CD4-positive, alpha-beta T cell treated with Interleukin-6 for 4 hours (primary cell): ENCODE results near the gene PDE10A.
"Not testable (repeated sequence)": the region's sequence is repeated elsewhere in the genome, so short reads cannot be mapped to it uniquely, and the experiment has no call there.

Source experiments
- DNase-seq: peaks from one replicate; pipeline ENCODE4 v3.0.0-alpha.2; 2020; ENCODE audit warnings: mixed read lengths

The PDE10A gene

DNA sequence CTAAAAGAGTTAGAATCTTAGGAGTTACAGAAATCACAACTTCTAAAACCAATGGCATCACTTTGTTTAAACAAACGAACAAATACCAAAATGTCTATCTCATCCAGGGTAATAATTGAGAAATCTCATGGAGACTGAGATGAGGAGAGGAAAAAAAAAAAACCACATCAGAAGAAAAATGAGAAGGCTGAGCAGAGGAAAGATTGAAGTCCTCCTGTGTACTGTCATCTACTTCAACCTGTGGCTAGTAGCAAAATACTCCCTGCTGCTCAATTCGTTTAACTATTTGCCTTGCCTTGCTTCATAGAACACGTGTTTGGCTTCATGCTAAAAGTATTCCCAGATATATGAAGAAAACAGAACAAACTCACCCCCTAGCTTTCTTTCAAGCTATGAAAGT is 143.7 kb downstream of the PDE10A start:
- no peak for DNase-seq

DNA sequence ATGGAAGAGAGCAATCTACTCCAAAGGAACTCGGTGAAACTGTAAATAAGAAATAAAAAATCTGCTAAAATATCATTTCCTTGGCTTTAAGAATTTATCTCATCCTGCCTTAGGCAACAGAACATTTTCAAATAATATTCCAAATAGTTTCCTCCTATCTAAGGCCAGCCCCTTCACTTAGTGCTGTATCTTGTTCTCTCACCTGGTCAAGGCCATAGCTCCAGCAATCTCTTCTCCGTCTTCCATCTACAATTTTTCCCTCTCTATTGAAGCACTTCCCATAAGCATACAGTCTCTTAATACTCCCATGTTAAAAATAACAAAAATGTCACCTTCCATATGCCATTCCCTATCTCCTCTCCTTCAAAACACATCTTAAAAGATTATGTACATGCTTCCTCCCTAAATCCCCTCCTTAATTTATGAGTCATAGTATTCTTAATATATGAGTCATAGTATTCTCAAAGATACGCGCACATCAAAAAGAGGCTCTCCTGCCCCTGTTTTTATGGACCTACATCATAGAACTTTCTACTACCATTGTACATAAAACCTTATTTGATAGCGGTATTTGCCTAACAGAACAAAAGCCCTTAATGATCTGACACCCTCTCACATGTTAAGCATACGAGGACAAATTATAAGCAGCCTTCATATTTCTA is 146.9 kb downstream of the PDE10A start:
- DNase-seq: no peak

DNA sequence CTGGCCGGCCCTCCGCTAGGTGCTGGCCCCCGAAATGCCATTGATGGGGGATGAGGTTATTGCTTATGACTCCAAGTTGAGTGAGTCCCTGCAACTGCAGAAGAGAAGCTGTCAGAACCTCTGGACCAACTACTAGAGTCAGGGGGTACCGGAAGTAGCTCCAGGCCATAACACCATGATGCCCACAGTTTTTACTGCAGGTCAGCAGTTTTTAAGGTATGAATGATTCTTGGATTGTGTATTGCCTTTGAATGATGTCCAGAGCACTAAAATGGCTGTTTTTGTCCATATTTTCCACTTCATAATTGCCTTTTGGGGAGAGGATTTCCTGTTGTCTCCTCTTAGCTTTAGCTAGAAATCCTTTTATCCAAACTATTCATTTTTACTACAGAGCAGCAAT is 148.4 kb downstream of the PDE10A start:
- no peak for DNase-seq

DNA sequence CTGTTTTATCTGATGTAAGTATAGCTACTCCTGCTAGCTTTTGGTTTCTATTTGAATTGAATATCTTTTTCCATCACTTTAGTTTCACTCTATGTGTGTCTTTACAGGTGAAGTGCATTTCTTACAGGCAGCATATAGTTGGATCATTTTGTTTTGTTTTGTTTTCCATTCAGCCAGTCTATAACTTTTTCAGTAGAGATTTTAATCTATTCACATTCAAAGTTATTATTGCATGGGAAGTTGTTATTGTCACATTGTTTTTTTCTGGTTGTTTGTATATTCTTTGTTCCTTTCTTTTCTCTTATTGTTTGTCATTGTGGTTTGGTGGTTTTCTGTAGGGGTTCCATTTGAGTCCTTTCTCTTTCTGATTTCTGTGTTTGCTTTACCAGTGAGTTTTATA is 151.2 kb downstream of the PDE10A start:
- no peak for DNase-seq

DNA sequence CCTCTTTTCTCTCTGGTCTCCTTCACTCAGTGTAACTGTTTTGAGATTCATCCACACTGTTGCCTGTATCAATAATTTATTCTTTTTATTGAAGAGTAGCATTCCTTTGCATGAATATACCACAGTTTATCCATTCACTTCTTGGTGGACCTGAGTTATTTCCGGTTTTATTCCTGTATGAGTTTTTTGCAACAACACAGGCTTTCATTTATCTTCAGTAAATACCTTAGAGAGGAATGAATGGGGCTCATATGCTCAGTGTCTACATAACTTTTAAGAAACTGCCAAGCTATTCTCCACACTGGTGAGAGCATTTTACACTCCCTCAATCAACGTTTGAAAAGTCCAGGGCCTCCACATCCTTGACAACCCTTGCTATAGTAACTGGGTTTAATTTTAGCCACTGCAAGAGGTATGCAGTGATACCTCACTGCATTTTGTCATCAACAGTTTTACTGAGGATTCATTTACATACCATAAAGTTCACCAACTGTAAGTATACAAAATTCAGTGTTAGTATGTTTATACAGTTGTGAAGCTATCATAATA is 154.6 kb downstream of the PDE10A start:
- DNase-seq: no peak

DNA sequence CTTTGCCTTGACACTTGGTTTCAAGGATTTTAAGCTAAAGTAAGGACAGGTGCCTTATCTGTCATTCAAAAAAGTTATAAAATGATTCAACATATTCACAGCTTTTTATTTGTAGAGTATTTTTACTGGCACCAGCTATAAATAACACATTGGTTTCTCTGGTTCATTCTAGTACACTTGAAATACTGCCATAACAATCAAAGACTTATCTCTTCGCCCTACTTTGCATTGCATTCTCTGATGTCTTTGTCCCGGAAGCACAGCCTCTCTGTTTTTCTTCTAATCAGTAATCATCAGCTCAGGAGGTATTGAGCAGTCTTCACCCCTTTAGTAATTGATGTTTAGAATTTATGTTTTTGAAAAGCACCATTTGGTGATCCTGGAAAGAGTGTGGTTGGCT is 156.4 kb downstream of the PDE10A start:
- no peak for DNase-seq

DNA sequence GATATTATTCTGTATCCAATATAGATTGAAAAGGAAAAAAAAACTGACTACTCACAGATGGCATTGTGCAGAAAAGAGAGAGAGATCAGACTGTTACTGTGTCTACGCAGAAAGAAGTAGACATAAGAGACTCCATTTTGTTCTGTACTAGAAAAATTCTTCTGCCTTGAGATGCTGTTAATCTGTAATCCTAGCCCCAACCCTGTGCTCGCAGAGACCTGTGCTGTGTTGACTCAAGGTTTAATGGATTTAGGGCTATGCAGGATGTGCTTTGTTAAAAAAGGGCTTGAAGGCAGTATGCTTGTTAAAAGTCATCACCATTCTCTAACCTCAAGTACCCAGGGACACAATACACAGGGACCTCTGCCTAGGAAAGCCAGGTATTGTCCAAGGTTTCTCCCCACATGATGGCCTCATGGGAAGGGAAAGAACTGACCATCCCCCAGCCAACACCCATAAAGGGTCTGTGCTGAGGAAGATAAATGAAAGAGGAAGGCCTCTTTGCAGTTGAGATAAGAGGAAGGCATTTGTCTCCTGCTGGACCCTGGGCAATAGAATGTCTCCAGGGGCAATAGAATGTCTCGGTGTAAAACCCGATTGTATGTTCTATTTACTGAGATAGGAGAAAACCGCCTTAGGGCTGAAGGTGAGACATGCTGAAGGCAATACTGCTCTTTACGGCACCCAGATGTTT is 162.7 kb downstream of the PDE10A start:
- DNase-seq: not testable (repeated sequence)

DNA sequence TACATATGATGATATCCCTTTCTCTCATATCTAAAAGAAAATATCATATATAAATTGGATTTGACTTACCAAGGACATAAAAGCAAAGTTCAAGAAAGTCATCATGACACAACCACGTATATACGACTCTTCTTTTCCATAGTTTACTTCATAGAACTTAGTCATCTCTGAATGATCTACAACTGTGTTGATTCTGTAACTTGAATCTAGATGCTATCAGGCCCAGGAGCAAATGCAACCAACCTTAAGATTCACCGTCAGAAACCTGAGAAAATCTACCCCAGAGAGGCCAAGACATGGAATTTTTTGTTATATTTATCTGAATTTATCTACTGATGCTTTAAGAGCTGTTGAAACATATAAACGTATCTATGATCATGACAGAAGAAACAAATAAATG is 165.6 kb downstream of the PDE10A start:
- no peak for DNase-seq

DNA sequence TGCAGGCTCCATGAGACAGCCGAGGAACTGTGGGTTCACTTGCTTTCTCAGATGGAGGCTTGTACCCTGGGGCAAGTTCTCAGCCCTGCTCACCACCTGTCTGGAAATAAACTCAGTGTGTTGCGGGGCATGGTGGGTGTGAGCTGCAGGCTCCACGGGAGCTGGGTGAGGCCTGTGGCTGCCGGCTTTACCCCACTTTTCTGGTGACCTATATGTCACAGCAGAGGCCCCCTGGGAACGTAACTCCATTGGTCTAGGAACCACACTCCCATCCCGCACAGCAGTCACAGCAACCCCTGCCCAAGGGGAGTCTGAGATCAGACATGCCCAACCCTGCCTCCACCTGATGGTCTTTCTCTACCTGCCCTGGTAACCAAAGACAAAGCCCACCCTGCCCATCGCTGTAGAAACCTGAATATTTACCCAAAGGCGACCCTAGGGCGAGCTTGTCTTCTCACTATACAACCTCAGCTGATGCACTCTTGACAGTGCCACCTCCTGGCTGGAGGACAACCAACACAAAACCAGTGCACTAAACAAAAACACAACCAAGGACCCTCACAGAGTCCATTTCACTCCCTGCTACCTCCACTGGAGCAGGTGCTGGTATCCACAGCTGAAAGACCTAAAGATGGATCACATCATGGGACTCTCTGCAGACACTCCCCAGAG is 174.3 kb downstream of the PDE10A start:
- no peak for DNase-seq

DNA sequence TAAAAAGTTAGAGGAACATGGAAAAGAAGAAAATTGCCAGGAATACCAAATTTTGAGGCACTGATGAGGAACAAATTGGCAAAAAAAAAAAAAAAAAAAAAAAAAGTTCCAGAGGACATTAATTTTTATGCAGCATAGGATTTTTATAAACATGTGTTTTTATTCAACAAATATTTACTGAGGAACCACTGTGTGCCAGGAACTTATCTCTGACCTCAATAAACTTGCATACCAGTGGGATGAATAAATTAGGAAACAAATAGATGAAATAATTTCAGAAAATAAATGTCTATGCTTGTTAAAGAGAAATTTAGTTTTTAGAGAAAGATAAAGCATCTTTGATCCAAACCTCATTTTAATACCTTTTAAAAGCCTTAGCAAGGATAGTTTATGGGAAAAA is 175.1 kb downstream of the PDE10A start:
- no peak for DNase-seq

DNA sequence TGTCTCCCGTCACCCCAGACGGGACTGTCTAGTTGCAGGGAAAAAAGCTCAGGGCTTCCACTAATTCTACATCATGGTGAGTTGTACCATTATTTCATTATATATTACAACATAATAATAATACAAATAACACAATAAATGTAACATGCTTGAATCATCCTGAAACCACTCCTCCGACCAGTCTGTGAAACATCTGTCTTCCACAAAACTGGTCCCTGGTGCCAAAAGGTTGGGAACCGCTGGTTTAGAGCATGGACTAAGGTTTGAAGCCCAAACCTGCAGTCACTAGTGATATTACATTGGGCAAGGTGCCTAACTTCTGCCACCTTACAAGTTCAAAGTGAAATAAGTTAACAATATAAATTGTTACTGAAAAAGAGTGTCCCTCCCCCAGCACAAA is 175.7 kb downstream of the PDE10A start:
- DNase-seq: no peak

DNA sequence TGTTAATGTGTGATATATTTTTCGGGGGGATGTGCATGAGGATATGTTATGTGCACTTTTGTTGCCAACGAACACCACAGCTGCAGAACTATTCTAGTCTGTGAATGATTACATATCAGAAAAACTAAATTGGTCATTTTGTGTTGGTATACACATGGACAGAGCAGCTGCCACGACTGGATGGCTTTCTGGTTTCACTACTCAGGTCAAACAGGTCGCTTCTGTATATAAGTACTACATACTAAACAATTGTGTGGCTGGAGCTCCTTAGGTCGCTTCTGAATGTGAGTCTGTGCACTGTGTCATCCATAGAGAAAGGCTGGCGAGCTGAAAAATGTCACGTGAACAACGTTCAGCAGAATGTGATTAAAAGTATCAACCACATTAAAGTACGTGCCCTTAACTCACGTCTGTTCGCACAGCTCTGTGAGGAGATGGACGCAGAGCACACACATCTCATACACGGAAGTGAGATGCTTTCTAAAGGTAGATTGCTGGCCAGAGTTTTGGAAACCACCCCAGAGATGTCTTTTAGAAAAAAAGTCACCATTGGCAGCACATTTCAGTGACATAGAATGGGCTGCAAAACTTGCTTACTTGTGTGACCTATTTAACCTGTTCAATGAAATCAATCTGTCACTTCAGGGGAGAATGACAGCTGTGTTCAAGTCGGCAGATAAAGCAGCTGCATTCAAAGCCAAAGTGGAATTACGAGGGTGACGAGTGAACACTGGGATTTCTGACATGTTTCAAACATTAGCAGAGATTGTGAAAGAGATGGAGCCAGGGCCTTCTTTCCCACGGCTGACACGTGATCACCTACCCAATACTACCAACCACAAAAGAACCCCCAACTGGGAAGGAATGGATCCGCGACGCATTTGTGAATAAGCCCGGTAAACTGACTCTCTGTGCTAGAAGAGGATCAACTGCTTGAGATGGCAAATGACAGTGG is 176.6 kb downstream of the PDE10A start:
- DNase-seq: no peak

DNA sequence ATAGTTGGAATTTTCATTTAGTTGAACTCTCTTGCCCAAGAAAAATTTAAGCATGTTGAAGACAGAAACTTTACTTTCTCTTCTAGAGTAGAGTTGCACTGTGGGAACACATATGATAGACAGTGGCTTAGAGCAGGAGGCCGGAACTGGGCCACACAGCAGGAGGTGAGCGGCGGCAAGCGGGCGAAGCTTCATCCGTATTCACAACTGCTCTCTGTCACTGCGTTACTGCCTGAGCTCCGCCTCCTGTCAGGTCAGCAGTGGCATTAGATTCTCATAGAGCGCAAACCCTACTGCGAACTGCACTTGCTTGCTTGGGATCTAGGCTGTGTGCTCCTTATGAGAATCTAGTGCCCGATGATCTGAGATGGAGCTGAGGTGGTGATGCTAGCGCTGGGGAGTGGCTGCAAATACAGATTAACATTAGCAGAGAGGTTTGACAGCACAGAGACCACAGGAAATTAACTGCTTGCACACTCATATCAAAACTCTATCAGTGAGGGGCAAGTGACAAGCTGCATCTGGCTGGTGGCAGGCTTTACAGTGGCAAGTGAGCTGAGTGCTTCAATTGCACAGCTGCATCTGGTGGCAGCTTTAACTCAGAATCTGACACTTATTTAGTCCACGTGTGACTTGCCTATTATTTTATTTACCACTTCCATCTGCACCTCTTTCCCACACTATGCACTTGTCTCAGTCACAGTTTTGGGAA is 178.7 kb downstream of the PDE10A start:
- DNase-seq: no peak

DNA sequence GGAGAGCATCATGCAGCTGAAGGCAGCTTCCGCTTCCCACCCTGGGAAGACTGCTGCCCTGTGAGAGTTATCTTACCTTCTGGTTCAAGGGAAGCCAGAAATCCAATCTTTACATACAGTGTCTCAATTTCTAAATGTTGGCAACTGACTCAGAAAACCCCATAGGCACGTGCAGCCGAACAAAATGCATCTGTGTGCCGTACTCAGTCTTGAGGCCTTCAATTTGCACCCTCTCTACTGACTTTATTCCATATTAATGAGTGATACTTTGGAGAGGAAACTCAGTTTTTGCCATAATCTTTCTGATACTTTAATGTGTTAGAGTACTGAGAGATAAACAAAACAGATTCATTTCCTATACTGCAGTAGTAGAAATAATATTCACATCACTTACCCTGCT is 181.1 kb downstream of the PDE10A start:
- DNase-seq: no peak

DNA sequence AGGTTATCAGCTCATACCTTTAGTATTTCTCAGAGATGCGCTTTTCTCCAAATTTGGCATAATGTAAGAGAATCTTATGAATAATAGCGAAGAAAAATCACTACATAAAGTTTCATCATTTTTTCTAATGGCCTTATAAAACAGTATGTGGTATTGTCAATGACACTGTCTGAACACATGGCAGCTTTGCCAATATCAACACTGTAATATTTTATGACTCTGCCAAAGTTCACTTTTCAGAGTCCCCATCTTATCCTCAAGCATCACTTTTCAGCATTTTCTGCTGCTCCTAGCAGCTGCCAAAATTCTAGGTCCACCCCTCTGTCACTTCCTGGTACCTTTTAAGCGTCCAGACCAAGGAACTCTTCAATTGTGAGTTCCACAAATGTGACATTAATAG is 182.1 kb downstream of the PDE10A start:
- DNase-seq: no peak

DNA sequence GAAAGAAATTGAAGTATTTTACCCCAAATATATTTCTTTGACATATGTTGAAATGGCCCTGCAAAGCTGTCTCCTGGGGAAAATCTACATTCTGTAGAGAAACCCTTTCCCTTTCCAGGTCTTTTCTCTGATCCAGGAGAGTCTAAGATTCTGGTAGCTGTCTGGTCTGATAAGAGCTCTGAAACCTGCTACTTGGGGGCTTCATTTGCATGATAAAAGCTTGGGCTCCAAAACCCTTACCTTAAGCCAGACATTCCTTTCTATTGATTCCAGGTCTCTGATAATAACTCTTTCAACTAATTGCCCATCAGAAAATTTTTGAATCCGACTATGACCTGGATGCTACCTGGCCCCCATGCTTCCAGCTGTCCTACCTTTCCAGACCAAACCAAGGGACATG is 184.5 kb downstream of the PDE10A start:
- DNase-seq: no peak

DNA sequence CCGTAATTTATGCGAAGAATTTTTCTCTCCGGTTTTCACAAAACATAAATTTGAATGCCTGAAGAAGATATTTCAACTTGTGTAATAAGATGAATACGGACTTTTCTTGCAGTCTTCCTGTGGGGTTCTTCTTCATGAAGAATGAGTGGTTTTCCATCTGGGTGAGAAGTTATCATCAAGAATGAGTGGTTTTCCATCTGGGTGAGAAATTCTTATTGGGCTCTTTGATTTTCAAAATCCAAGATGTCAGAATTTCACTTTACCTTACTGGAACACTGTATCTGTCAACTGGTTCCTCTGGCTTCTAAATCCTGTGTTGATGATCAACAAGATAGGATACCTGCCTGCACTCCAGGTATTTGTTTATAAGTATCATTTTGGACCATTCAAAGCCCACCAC is 193.6 kb downstream of the PDE10A start:
- no peak for DNase-seq

DNA sequence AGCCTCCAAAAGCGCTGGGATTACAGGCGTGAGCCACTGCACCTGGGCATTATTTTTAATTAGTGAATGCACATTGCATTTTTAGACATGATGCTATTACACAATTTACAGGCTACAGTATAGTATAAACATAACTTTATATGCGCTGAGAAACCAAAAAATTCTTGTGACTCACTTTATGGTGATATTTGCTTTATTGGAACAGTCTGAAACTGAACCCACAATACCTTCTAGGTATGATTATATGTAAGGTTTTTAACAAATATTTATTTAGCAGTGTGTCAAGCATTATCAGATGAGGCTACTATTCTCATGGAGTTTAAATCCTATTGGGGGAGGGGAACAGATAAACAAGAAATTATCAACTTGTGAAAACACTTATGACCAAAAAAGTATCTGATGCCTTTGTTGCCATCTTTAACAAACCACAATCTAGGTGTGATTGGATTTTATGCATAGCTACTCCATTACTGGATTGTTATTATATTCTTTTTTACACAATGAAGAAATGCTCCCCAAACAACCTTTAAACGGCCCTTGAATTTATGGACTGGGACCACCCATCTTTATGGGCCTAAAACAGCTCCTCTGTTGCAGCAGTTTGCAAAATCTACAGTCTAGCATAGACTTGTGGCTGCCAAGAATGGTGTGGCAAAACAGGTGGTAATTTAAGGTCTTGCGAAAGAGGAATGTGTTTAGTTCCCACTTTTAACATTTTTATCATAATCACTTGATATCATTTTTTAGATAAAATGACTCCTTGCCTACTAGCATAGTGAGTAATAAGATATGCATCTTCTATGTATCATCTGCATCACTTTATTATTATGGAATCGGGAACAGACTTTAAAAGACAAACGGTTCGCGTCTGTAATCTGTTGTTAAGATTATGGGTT is 194.5 kb downstream of the PDE10A start:
- DNase-seq: no peak

DNA sequence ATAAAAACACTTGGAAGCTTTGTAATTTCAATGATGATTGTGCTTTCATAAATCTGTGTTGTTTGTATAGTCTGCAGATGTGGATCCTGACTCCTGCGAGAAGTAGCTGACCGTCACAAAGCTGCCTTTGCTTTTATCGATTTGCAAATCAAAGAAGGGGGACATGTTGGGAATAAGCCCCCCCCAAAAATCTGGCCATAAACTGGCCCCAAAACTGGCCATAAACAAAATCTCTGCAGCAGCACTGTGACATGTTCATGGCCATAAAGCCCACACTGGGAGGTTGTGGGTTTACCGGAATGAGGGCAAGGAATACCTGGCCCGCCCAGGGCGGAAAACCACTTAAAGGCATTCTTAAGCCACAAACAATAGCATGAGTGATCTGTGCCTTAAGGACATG is 199.5 kb downstream of the PDE10A start:
- not testable (repeated sequence) for DNase-seq

DNA sequence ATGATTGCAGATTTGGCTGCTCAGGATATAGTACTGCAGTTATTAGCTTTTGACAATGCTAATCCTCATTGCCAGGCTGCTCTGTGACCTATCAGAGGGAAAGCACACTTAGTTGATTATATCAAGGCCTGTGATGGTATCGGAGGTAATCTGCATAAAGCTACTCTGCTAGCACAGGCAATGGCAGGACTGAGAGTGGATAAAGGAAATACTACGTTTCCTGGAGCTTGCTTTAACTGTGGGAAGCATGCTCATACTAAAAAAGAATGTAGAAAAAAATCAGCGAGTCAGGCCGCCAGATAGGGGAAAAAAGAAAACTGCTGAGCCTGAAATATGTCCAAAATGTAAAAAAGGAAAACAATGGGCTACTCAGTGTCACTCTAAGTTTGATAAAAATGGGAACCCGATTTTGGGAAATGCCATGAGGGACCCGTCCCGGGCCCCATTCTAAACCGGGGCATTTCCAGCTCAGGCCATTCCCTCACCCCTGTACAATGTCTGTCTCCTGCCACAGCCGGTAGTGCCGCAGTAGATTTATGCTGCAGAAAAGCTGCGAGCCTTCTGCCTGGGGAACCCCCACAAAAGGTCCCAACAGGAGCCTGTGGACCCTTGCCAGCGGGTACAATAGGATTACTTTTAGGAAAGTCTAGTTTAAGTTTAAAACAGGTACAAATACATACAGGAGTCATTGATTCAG is 203.3 kb downstream of the PDE10A start:
- DNase-seq: not testable (repeated sequence)
